ENCODE results near the gene MARS1. TPM values are rescaled to one million over a fixed set of nuclear protein-coding genes. Genes with fewer than 3 reads are reported as not detected.
A peak's percentile ranks its signal among the peaks of the same experiment; 100 is the strongest.
"Not testable (repeated sequence)": the region's sequence is repeated elsewhere in the genome, so short reads cannot be mapped to it uniquely, and the experiment has no call there.

Gene MARS1
- total RNA-seq, 1 experiment from 2014 or later: 291 TPM

DNA sequence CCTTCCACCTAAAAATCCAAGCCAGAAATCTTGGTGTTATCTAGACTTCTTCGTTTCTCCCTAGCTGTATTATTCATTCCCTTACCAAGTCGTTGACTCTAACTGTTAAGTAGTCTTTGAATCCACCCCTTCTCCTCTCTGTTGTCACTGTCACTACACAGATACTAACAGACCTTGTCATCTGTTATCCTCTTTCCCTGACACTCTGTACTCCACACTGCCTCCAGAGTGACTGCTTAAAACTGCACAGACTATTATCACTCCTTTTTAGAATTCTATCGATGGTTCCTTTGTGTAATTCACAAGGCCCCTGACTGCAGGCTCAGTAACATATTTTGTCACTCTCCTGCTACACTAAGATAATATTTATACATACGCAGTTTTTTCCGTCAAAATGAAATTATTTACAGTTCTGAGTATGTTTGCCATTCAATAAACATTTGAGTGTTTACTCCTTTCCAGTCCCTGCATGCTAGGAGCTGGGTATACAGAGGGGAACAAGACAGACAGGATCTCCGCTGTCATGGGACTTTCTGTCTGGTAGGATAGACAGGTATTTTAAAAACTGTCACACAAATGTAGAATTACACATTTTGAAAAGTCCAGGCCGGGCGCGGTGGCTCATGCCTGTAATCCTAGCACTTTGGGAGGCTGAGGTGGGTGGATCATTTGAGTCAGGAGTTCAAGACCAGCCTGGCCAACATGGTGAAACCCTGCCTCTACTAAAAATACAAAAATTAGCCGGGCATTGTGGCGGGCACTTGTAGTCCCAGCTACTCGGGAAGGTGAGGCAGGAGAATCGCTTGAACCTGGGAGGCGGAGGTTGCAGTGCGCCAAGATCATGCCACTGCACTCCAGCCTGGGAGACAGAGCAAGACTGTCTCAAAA lies 3.8 kb downstream of the MARS1 start:
- BruUV-seq (replicated peaks): TSS peak; percentile 43
- ChIA-PET CTCF (interaction anchor here (0.7 kb wide), 1 partner anchor 93 kb away, joined by 9 read pairs; no protein-coding TSS in a partner anchor), POLR2A (no interaction called here)
- TF ChIP-seq TCF7L2 (IDR thresholded peaks at IDR 0.05; ENCODE audit: low read depth, low read length): no peak
- peak; percentile 39; the same call in 1 of the 2 replicates for TF ChIP-seq CTCF (IDR thresholded peaks at IDR 0.05)
- Histone ChIP-seq H3K27me3 (ENCODE audit: control insufficient read depth, insufficient read depth, low read length) (no peaks in the 10 kb centered on the region), H3K4me3 (ENCODE audit: low read depth in 2 of 2, low read length in 2 of 2) (no peak overlapping the region), H3K27ac (ENCODE audit: low read length) (no peak overlapping the region), H3K9me3 (ENCODE audit: control insufficient read depth, insufficient read depth, low read depth, low read length) (no peaks in the 10 kb centered on the region), H3K36me3 (ENCODE audit: control insufficient read depth, insufficient read depth, low read length) (peaks cover 16% of the 10 kb centered on the region; the same call in 1 of the 2 replicates), H3K4me1 (ENCODE audit: control insufficient read depth, insufficient read depth, low read length) (peaks cover 12% of the 10 kb centered on the region; the same call in 1 of the 2 replicates)
- in situ Hi-C loops (cut with HindIII; ENCODE audit: low pct_unique_long_range_greater_than_20kb, low sequenced_read_pairs): no loop called here
- DNase-seq (ENCODE audit: low read depth, low spot score) (no peak), ATAC-seq (no peak)
- intact Hi-C loops (cut with micrococcal nuclease; ENCODE audit: unreplicated experiment): no loop called here

- POLR2A ChIA-PET: interaction anchor here (0.6 kb wide), 1 partner anchor 8 kb away, joined by 5 read pairs; no protein-coding TSS in a partner anchor
- H3K9me3 ChIP-seq (ENCODE audit: control insufficient read depth, insufficient read depth, low read depth, low read length); H3K4me1 ChIP-seq (ENCODE audit: control insufficient read depth, insufficient read depth, low read length); intact Hi-C loops (cut with micrococcal nuclease; ENCODE audit: unreplicated experiment); in situ Hi-C loops (cut with HindIII; ENCODE audit: low pct_unique_long_range_greater_than_20kb, low sequenced_read_pairs); ATAC-seq; H3K27ac ChIP-seq (ENCODE audit: low read length); CTCF ChIA-PET; H3K27me3 ChIP-seq (ENCODE audit: control insufficient read depth, insufficient read depth, low read length); DNase-seq (ENCODE audit: low read depth, low spot score); BruUV-seq (replicated peaks); H3K4me3 ChIP-seq (ENCODE audit: low read depth in 2 of 2, low read length in 2 of 2): not testable (repeated sequence)
- peaks cover 14% of the 10 kb centered on the region for H3K36me3 ChIP-seq (ENCODE audit: control insufficient read depth, insufficient read depth, low read length)
These were observed 7.3 kb downstream of the MARS1 start for GRCh38 chr12:57495051-57495701.

GRCh38 chr12:57496822-57497221 lies 9.0 kb downstream of the MARS1 start:
- intact Hi-C loops (cut with micrococcal nuclease; ENCODE audit: unreplicated experiment): no loop called here
- H3K4me1 ChIP-seq (ENCODE audit: control insufficient read depth, insufficient read depth, low read length): no peaks in the 10 kb centered on the region
- in situ Hi-C loops (cut with HindIII; ENCODE audit: low pct_unique_long_range_greater_than_20kb, low sequenced_read_pairs): no loop called here

More at GRCh38 chr12:57496822-57497221, 9.0 kb downstream of the MARS1 start:
- Histone ChIP-seq H3K9me3 (ENCODE audit: control insufficient read depth, insufficient read depth, low read depth, low read length) (no peaks in the 10 kb centered on the region), H3K27ac (ENCODE audit: low read length) (no peak overlapping the region), H3K4me3 (ENCODE audit: low read depth in 2 of 2, low read length in 2 of 2) (no peak overlapping the region), H3K36me3 (ENCODE audit: control insufficient read depth, insufficient read depth, low read length) (peaks cover 24% of the 10 kb centered on the region), H3K27me3 (ENCODE audit: control insufficient read depth, insufficient read depth, low read length) (no peaks in the 10 kb centered on the region)
- no TSS peak for BruUV-seq (replicated peaks)
- no peak for DNase-seq (ENCODE audit: low read depth, low spot score)
- no peak for ATAC-seq
- POLR2A ChIA-PET: interaction anchor here (0.7 kb wide), 1 partner anchor 248 kb away, joined by 5 read pairs; the partner anchor contains the start of gene TSPAN31
- TF ChIP-seq TCF7L2 (IDR thresholded peaks at IDR 0.05; ENCODE audit: low read depth, low read length): no peak
- TF ChIP-seq REST (IDR thresholded peaks at IDR 0.05; ENCODE audit: insufficient read depth in 1 of 2, low read depth in 2 of 2, low read length in 1 of 2): no peak
- TF ChIP-seq CTCF (IDR thresholded peaks at IDR 0.05): no peak
- TF ChIP-seq SIN3A (IDR thresholded peaks at IDR 0.05; ENCODE audit: borderline replicate concordance, insufficient read depth, low read depth, low read length): no peak
- TF ChIP-seq POLR2AphosphoS5 (IDR thresholded peaks at IDR 0.05; ENCODE audit: low read depth, low read length): no peak
- CTCF ChIA-PET: no interaction called here
